PC-3 (cell line): ENCODE data around the gene KCNJ15. TPM values are rescaled to one million over a fixed set of nuclear protein-coding genes. Genes with fewer than 3 reads are reported as not detected.

Experiments used
- ATAC-seq: fragments of 200-7000 bp; cut with Tn5 transposase; 2 replicates; pipeline ENCODE4 v1.9.1; 2020; ENCODE audit warnings: mild to moderate bottlenecking, moderate library complexity
- BruUV-seq: library from RNA; stranded (reverse); fragments of 400-500 nt; replicated peaks from 2 replicates; lab custom pipeline; 2021; lab: Mats Ljungman, UMichigan
- CTCF ChIA-PET: fragments of 300-600 bp; sonication (Branson Sonifier 250); formaldehyde crosslinking; loops from one replicate; lab custom pipeline; 2022; ENCODE audit warnings: antibody characterized with exemption; lab: Charles Lee
- POLR2A ChIA-PET: fragments of 300-600 bp; sonication (Branson Sonifier 250); formaldehyde crosslinking; loops from one replicate; lab custom pipeline; 2022; ENCODE audit warnings: antibody characterized with exemption; ENCODE audit not compliant: unreplicated experiment; lab: Charles Lee
- DNase-seq: peaks from one replicate; pipeline ENCODE4 v3.0.0-alpha.2; 2015
- H2AFZ ChIP-seq: fragments of 300-600 bp; sonication (generic); 2 replicates; pipeline ENCODE4 v1.6.0; 2016; ENCODE audit warnings: antibody characterized with exemption, low read length
- H3F3A ChIP-seq: fragments of 300-600 bp; sonication (generic); one replicate; pipeline ENCODE4 v1.6.0; 2017; ENCODE audit warnings: antibody characterized with exemption, low read length, control low read depth, mild to moderate bottlenecking; ENCODE audit not compliant: unreplicated experiment
- H3K27ac ChIP-seq: fragments of 300-600 bp; sonication (generic); 2 replicates; pipeline ENCODE4 v1.5.1; 2016; ENCODE audit warnings: mild to moderate bottlenecking, low read length
- H3K27me3 ChIP-seq: fragments of 300-600 bp; sonication (generic); 2 replicates; pipeline ENCODE4 v1.6.1; 2016; ENCODE audit warnings: low read length, mixed read lengths
- H3K36me3 ChIP-seq: fragments of 300-600 bp; sonication (generic); 2 replicates; pipeline ENCODE4 v1.6.1; 2016; ENCODE audit warnings: low read depth, mixed run types, low read length, mixed read lengths
- H3K4me1 ChIP-seq: fragments of 300-600 bp; sonication (generic); 2 replicates; pipeline ENCODE4 v1.5.1; 2016; ENCODE audit warnings: low read length; ENCODE audit not compliant: insufficient read depth
- H3K4me2 ChIP-seq: fragments of 300-600 bp; sonication (generic); 2 replicates; pipeline ENCODE4 v1.6.0; 2016; ENCODE audit warnings: low read length
- H3K4me3 ChIP-seq: fragments of 300-600 bp; sonication (generic); 2 replicates; pipeline ENCODE4 v1.5.1; 2016; ENCODE audit warnings: mild to moderate bottlenecking, low read length, mixed read lengths
- H3K79me2 ChIP-seq: fragments of 300-600 bp; sonication (generic); 2 replicates; pipeline ENCODE4 v1.6.1; 2017; ENCODE audit warnings: low read length, mixed read lengths
- H3K9ac ChIP-seq: fragments of 300-600 bp; sonication (generic); 2 replicates; pipeline ENCODE4 v1.6.0; 2016; ENCODE audit warnings: mild to moderate bottlenecking, low read length
- H3K9me2 ChIP-seq: fragments of 300-600 bp; sonication (generic); replicated peaks from 2 replicates; pipeline ENCODE4 v1.6.1; 2016; ENCODE audit warnings: mixed run types, low read length, mixed read lengths
- H3K9me3 ChIP-seq: fragments of 300-600 bp; sonication (generic); 2 replicates; pipeline ENCODE4 v1.6.1; 2016; ENCODE audit warnings: low read length, mixed read lengths
- H4K20me1 ChIP-seq: fragments of 300-600 bp; sonication (generic); 2 replicates; pipeline ENCODE4 v1.6.1; 2016; ENCODE audit warnings: low read length, mixed read lengths
- EZH2 ChIP-seq: fragments of 300-600 bp; sonication (generic); IDR thresholded peaks from one replicate; pipeline ENCODE4 v1.6.1; 2017; ENCODE audit warnings: antibody characterized with exemption, mild to moderate bottlenecking, low read length; ENCODE audit not compliant: unreplicated experiment
- EZH2phosphoT487 ChIP-seq: fragments of 300-600 bp; sonication (generic); IDR thresholded peaks from 2 replicates; pipeline ENCODE4 v1.6.1; 2018; ENCODE audit warnings: mild to moderate bottlenecking, antibody characterized with exemption, low read length, borderline replicate concordance
- intact Hi-C: fragments of 100-400 bp; cut with micrococcal nuclease; formaldehyde crosslinking; loops from 2 replicates; pipeline ENCODE4 v1.9.0; 2023
- total RNA-seq: library from RNA; depleted of rRNA; stranded (reverse); fragments of >200 nt; gene quantifications from 2 replicates; pipeline ENCODE4 v1.2.3, GENCODE V29; 2014
- TF ChIP-seq, protein P1 (sequence below): fragments of 300-600 bp; sonication (generic); conservative IDR thresholded peaks from 2 replicates; pipeline ENCODE4 v1.5.1; 2017; ENCODE audit warnings: antibody characterized with exemption, low read depth, mild to moderate bottlenecking, low read length

Gene KCNJ15
- total RNA-seq, 1 experiment from 2014 or later: 0.26 TPM

DNA sequence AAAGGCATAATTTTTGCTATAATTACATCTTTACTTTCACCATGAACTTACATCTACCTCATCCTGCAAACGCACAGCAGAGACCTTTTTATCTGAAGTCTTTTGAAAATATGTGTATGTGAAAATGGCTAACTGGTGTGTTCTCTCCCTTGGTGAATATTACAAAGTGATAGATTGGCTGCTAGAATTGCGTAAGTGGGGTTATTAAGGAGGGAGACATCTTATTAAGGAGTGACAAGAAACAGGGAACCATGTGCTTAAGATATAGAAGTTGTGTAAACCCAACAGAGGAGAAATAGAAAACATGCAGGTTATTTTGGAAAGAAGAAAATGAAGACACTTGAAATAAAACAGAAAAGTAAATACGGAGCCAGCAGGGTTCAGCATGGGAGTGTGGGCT, 7.8 kb downstream of the KCNJ15 start:
- no peak overlapping the region for H3K27ac ChIP-seq

DNA sequence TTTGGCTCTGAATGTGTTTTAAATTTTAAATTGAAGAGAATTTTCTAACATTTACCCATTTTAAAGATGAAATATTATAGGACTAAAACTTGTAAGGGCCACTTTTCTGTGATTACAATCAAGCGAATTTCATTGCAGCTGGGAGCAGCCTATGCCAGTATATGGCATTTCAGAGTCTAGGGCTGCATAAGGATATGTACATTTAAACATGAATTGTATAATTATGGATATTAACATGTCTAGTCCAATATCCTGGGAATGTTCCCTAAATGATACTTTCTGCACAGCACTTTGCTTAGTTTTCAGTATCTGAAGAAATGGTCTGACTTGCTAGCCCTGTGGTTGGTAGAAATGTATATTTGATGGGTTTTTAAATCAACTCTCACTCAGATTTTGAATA, 8.4 kb downstream of the KCNJ15 start:
- Histone ChIP-seq H3K4me2 (no peak overlapping the region), H3K4me1 (peaks cover 34% of the 10 kb centered on the region), H3K9ac (no peak overlapping the region), H3K9me3 (no peaks in the 10 kb centered on the region), H4K20me1 (no peaks in the 10 kb centered on the region), H3F3A (no peaks in the 10 kb centered on the region), H3K27me3 (no peaks in the 10 kb centered on the region), H3K36me3 (no peaks in the 10 kb centered on the region), H3K27ac (no peak overlapping the region), H3K9me2 (no peaks in the 10 kb centered on the region), H2AFZ (no peak overlapping the region), H3K4me3 (no peak overlapping the region), H3K79me2 (no peaks in the 10 kb centered on the region)
- intact Hi-C loops: no loop called here
- ChIA-PET CTCF (no interaction called here), POLR2A (no interaction called here)
- DNase-seq: no peak
- no TSS peak for BruUV-seq
- ATAC-seq: no peak
- TF ChIP-seq EZH2 (no peak), EZH2phosphoT487 (no peak)
- TF ChIP-seq, protein P1, sequence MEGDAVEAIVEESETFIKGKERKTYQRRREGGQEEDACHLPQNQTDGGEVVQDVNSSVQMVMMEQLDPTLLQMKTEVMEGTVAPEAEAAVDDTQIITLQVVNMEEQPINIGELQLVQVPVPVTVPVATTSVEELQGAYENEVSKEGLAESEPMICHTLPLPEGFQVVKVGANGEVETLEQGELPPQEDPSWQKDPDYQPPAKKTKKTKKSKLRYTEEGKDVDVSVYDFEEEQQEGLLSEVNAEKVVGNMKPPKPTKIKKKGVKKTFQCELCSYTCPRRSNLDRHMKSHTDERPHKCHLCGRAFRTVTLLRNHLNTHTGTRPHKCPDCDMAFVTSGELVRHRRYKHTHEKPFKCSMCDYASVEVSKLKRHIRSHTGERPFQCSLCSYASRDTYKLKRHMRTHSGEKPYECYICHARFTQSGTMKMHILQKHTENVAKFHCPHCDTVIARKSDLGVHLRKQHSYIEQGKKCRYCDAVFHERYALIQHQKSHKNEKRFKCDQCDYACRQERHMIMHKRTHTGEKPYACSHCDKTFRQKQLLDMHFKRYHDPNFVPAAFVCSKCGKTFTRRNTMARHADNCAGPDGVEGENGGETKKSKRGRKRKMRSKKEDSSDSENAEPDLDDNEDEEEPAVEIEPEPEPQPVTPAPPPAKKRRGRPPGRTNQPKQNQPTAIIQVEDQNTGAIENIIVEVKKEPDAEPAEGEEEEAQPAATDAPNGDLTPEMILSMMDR: no peak

More for the DNA sequence above, 7.8 kb downstream of the KCNJ15 start:
- no peaks in the 10 kb centered on the region for H4K20me1 ChIP-seq
- CTCF ChIA-PET: no interaction called here
- no TSS peak for BruUV-seq
- no peak for DNase-seq
- H3K79me2 ChIP-seq: no peaks in the 10 kb centered on the region
- no peaks in the 10 kb centered on the region for H3F3A ChIP-seq
- intact Hi-C loops: no loop called here
- no peaks in the 10 kb centered on the region for H3K9me2 ChIP-seq
- H3K27me3 ChIP-seq: no peaks in the 10 kb centered on the region
- H3K4me3 ChIP-seq: no peak overlapping the region
- H3K4me2 ChIP-seq: no peak overlapping the region
- POLR2A ChIA-PET: no interaction called here
- no peak for ATAC-seq
- TF ChIP-seq EZH2 (no peak), EZH2phosphoT487 (no peak)
- TF ChIP-seq, protein P1: no peak
- H3K9me3 ChIP-seq: no peaks in the 10 kb centered on the region
- H2AFZ ChIP-seq: no peak overlapping the region
- peaks cover 35% of the 10 kb centered on the region for H3K4me1 ChIP-seq
- H3K9ac ChIP-seq: no peak overlapping the region
- no peaks in the 10 kb centered on the region for H3K36me3 ChIP-seq

DNA sequence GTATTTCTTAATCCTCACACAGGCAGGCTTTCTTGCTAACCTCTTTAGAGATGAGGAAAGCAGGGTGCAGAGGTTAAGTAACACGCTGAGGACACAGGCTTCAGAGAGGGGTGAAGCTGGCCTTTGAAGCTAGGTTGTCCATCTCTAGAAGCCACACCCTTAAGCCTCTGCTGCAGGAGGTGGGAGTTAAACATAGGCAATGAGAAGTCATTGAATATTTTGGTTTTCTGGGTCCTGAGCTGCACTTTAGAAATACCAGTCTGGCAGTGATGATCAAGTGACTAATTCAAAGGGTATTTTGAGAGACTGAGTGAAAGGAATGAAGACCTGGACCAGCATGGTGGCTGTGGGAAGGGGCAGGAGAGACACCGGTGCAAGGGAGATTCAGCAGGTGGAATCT, 9.9 kb downstream of the KCNJ15 start:
- Histone ChIP-seq H3K9ac (no peak overlapping the region), H3K79me2 (no peaks in the 10 kb centered on the region), H3K36me3 (no peaks in the 10 kb centered on the region), H3F3A (no peaks in the 10 kb centered on the region), H2AFZ (no peak overlapping the region), H3K4me3 (no peak overlapping the region), H3K27me3 (no peaks in the 10 kb centered on the region), H3K9me2 (no peaks in the 10 kb centered on the region), H3K9me3 (no peaks in the 10 kb centered on the region), H3K27ac (no peak overlapping the region), H3K4me2 (no peak overlapping the region), H4K20me1 (no peaks in the 10 kb centered on the region), H3K4me1 (peaks cover 29% of the 10 kb centered on the region)
- ChIA-PET CTCF (no interaction called here), POLR2A (no interaction called here)
- TF ChIP-seq EZH2phosphoT487 (no peak), EZH2 (no peak)
- TF ChIP-seq, protein P1: no peak
- DNase-seq (peak; percentile 60), ATAC-seq (no peak)
- intact Hi-C loops: no loop called here
- no TSS peak for BruUV-seq
